Iris pigment epithelial cell (primary cell): ENCODE measurements around the gene AEBP1.

Experiments
- DNase-seq: peaks from one replicate; pipeline ENCODE4 v3.0.0-alpha.2; 2011; ENCODE audit warnings: low read depth

The AEBP1 gene

DNA sequence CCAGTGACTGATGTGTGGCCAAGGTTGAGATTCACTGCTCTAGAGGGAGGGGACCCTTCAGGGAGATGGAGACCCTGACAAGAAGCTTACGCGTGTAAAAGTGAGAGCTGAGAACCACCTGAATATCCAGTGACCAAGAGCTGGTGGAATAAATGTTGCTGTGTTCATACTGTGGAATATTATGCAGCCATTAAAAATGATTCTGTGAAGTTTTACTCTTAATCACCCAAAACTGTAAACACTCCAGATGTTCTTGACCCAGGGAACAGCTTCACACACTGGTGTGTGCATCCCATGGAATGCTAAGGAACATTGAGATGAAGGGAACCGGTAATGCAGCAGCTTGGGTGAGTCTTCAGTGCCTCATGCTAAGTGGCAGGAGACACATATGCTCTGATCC is 17.5 kb upstream of the AEBP1 start:
- DNase-seq: no peak

DNA sequence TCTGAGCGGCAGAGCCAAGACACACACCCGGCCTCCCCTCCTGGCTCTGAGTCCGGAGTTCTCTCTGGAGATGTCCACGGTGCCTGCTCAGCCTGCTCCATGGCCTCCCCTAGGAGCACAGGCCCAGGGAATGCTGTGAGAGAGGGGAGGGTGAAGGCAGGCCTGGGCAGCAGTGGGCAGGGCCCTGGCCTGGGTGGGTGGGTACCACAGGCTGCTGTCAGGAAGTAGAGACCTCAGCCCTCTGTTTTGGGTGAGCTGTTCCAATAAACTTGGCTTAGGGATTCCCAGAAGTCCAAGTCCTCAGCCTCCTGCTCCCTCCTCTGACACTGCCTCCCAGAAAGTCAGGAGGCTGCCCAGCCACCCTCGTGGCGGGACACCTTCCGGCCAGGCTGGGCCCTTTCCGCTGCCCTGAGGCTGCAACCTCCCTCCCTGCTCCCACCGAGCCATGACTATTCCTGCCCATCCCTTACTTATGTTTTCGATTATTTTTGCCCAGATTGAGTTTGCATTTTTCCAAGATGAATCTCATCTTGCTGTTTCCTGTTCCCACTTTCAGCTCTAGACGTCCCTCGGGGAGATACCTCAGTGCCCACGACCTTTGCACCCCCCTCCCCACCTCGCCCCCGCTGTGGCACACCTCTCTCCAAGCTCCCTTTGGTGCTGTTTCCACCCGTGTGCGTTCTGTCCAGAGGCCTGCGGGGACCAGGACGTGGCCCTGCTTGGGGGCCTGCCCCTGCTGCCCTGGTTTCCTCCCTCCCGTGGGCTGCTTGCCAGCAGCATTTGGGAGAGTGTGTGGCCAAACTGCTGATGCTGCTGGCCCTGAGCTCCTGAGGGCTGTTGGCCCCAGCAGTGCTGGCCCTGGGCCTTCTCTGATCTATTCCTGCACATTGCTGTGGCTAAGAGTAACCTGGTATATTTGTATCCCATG is 16.0 kb upstream of the AEBP1 start:
- peak; percentile 55 for DNase-seq

DNA sequence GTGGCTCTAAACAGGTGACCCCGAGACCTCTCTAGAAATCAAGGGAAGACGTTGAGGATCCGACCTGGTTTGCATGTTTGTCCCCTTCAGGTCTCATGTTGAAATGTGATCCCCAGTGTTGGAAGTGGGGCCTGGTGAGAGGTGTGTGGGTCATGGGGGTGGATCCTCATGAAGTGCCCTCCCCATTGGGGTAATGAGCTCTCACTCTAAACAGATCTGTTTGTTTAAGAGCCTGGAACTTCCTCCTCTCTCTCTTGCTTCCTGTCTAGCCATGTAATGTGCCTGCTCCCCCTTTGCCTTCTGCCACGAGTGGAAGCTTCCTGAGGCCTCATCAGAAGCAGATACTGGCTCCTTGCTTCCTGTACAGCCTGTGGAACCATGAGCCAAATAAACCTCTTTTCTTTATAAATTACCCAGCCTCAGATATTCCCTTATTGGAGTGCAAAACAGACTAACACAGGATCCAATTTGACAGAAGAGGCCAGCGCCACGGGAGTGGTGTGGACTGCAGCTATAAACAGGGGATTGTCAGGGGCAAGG is 11.0 kb upstream of the AEBP1 start:
- DNase-seq: no peak

DNA sequence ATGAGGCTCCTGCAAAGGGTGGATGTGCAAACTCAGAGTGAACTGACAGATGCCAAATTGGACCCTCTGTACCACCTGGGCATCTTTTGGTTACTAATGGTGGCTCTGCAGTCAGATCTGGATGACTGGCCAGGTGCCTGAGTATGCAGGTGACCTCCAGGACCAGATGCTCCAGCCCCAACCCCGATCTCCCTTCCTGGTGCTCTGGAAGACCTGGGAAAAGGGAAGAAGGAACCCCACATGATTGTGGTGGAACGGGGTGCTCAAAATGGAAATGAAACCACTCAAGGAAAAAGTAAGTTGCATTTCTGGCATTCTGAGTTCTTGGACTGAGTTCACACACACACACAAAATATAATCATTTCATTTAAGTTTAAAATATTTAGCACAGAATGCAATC is 9.8 kb upstream of the AEBP1 start:
- DNase-seq: no peak

DNA sequence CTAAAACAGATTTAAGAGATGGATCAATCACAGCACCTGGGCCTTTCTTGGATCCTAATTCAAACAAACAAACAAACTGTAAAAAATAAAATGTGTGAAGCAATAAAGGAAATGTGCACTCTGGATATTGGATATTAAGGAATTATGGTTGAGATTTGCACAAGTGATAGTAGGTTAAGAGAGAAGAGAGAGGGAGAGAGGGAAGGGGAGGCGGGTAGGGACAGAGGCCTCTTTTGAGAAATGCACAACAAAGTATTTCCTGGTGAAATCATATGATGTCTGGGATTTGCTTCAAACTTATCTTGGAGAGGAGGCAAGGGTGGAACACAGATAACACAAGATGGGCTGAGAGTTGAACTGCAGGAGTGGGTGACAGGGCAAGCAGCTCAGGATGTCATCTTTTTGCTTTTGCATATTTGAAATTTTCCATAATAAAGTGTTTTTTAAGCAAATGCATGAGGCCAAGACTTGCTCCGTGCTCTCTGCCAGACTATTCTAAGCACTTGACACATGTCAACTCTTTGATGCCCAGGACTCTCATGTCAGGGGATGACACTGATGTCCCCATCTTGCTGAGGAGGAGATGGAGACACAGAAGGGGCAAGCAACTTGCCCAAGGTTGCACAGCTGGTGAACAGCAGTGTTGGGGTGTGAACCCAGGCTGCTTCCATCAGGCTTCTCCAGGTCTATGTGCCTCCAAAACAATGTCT is 9.1 kb upstream of the AEBP1 start:
- no peak for DNase-seq

DNA sequence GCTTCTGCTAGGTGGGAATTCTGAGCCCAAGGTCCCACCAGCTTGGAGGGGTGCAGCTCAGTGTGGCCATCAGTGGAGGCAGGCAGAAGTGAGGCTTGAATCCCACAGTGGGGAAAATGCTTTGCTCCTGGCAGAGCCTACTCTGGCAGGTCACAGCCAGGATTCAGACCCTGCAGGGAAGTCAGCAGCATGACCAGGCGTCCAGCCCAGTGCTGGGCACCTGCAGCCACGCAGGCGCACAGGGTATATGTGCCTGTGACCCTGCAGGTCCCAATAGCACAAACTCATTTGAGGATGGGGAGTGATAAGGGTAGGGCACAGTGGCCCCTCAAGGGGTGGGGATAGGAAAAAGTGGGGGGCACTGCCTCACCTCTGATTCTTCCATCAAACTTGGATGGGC is 8.4 kb upstream of the AEBP1 start:
- no peak for DNase-seq

DNA sequence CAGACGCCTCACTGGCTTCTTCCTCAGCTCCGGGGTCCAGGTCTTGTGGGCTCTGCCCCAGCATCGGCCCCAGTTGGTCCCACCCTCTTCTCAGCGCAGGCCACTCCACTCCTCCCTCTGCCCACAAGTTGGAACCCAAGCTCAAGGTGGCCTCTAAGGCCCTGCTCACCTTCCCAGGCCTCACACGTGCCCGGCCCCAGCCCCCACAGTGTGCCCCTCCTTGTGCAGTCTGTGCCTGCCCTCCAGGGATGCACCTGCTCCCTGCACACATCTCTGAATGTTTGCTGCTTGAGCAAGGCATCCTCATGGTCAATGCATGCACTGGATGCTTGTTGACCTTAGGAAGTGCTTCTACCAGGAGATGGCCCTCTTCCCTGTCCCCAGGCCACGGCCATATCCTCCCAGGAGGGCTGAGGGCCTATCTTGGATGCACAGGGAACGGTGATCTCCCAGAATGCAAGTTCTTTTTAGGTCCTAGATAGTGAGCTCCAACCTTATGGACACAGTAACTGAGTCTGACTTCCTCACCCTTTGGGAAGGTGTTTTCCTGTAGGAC is 7.7 kb upstream of the AEBP1 start:
- no peak for DNase-seq

DNA sequence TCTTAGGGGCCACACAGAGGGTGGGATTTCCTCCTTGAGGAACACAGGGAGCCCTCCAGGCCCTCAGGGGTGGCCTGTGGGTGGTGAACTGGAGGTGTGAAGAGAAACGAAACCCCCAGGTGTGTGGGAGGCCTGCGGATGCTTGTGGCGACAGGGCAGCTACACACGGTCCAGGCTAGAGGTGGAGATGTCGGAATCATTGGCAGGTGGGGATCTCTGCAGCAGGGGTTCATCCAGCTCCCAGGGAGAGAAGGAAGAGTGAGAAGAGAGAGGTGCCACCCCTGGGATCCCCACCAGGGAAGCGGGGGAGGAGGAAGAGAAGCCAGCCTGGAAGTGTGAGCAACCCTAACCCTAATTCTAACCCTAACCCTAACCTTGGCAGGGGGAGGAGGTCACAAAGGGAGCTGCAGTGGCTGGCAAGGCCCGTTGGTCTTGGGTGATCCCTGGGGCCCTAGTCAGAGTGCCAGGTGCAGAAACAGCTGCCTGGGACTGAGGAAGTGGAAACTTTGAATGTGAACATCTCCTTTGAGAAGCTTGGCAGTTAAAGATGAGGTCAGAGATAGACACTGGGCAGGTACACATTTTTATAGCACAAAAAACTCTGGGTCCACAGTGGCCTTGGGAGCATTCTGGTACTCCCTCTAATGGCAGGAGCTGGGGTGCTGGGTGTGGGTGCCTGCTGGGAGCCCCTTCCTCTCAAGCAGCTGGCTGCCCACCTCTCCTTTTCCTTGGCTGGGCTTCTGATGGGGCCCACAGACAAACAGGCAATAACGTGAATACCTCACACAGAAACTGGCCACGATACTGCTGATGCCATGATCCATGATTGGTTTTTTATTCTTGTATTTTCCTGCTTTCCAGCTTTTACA is 6.8 kb upstream of the AEBP1 start:
- DNase-seq: no peak

DNA sequence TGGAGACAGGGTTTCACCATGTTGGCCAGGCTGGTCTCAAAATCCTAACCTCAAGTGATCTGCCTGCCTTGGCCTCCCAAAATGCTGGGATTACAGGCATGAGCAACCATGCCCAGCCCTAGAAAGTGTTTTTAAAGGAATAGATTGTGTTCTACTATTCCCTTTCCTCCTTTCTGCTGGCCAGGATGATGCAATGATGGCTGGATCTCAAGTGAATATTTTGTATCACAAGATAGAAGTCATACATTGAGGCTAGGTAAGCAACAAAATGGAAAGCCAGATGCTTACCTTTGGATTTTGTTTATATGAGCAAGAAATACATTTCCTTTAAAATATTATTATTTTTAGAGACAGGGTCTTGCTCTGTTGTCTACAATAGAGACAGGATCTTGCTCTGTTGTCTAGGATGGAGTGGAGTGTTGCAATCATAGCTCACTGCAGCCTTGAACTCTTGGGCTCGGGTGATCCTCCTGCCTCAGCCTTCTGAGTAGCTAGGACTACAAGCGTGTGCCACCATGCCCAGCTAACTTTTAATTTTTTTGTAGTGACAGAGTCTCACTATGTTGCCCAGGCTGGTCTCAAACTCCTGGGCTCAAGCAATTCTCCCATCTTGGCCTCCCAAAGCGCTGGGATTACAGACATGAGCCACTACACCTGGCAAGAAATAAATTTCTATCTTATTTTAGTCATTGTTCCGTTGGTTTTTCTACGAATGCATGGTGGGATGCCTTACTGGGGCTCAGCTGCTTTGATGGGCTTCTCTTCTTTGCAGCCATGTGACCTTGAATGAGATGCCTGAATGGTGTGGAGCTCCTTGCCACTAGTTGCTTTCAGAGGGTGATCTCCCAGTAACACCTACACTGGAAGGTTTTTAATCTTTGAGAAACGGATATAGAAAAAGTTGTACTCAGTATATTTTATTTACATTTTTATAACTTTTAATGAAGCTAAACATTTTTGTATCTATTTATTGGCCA is 5.8 kb upstream of the AEBP1 start:
- no peak for DNase-seq

DNA sequence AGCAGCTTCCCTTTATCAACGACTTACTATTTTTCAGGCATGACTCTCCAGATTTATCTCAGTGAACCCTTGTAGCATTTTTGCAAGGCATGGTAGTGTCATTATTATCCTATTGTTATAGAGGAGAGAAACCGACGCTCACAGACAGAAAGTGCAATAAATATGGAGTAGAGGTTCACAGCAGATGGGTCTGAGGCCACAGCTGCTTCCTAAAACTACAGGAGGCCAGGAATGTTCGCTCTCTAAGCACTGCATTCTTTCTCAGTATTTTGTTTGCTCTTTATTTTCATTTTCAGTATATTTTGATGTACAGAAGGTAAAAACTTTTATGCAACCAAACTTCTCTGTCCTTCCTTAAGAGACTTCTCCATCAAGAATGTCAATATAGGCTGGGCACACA is 4.5 kb upstream of the AEBP1 start:
- DNase-seq: no peak

DNA sequence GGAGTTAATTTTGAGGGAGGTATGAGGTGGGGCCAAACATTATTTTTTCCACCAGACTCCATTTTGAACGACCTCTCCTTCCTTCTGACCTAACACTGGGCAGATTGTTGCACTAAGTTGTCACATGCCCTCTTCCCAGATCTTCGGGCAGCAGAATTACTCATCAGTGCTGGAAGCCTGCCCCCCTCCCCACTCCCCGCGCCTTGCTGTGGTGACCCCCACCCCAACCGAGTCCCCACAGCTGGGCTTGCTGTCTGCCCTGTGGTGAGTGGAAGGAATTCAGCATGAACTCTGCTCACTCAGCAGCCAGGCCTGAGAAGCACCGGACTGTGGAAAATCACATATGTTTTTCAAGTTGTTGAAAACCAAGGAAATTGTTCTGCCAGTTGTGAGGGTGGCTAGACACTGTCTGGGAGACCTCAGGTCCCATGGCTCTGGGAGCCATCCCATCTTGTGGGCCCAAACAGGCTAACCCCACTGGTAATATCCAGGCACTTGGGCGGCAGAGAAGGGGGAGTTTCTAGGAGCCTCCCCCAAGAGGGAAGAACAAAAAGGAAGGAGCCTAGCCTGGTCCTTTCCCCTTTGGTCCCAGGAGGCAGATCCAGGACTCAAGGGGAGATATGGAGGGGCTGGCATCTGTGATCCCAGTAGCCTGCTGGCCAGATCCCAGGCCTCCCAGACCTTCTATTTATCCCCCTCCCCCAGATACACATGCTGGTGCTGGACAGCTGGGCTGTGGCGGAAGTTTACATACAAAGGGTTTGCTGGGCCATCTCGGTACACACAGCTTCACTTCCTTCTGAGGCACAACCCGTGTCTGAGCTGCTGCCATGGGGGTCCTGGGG is 3.5 kb upstream of the AEBP1 start:
- peak; percentile 79 for DNase-seq

DNA sequence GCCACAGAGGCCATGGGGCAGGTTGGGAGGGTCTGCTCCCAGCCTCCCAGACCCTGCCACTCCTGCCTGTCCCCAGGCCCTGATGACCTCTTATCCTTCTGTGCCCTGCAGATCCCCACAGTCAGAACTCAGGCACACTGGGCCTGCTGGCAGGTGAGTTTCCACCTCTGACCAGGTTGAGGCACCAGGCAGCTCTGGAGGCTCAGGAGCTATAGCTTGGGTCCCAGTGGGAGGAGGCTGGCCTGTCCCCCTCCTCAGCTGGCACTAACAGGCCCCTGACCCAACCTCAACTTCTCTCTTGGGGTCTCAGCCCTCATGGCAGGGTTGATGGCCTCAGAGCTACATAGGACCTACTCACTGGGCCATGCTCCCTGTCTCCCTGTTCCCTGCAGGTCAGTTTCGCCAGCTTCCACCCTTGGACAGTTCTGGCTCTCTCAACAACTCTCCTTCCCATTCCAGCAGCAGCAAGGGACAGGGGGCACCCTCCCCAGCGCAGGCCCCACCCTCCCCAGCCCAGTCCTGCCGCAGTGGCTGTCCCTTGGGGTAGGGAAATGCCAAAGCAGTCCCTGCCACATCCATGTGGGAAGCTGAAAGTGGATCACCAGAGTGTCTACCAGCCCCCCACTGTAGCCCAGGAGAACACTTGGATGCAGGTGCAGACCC is 2.7 kb upstream of the AEBP1 start:
- DNase-seq: no peak

DNA sequence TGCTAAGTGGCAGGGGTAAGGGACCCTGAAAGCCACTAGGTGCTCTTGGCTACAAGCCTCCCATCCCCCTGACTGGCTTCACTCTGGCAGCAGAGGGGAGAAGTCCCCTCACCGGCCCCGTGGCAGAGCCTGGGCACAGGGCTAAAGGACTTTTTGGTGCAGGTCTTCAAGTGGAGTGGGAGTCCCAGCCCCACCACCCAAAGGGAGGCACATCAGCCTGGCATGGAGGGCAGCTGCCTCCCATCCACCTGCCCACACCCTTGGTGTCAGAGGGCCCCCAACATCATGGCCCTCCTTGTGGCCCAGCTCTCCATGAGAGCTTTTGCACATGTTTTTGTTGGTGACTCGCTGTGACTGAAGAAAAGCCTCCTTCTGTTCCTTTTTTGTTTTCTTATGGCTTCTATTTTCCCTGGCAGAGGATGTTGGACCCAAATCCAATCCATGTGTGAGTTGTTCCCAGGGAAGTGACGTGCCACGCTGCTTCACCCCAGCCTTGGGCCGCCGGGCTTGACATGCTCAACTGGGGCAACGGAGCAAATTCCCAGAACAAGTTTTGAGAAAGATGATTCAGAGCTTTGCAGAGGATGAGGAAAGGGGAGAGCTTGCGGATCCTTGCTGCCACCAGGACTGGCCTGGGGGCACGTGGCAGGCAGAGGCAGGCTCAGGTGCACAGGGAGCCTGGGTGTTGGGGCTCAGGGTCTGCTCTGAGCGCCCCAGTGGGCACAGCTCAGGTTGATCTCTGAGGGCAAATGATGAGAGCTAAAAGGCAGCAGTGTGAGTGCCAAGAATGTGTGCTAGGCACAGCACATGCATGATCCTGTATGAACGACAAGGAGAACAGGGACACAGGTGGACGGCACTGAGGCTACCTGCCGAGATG is 1.9 kb upstream of the AEBP1 start:
- peak; percentile 62 for DNase-seq

DNA sequence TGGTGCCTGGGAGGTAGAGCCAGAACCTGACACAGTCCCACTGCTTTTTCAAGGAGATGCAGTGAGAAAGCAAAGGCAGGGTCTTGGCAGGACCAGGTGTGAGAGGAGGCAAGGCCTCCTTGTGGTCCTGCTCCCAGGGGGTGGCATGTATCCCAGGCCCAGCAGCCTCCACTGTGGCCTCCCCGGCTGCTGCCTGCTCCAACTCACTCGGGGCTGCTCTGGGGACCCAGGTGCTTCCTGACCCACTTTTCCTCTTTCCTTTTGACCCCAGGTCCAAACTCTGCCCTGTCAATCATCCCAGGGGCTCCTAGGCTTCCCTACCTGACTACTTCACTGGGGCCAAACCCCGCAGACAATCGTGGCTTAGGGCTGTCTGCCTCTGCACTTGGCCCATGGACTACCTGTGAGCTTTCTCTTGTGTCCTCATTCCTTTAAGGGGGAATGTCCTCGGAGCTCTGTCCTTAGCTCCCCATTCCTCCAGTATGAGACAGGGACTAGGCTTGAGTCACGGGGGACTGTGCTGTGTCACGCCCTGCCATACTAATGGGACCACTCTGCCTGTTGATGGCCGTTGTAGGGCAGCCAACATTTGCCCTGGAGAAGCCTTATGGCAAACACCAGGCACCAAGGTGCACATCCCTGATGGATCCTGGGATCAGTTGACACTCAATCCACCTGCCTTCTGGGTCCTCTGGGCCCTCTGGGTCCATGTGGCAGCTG is 1.1 kb upstream of the AEBP1 start:
- DNase-seq: no peak

DNA sequence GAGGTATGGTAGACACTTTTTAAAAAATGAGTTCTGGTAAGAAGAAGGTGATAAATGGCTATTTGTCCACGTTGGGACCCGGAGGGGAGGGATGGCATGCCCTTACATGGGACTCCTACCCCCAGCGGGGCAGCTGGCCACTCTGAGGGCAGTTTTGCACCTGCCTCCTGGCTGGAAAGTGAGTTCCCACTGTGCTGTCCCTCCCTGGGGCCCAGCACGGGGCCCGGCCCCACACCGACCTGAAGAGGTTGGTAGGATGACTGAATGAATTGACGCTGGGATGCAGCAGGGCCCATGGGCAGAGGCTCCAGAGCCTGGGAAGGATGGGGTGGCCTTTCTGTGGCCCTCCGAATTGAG is 601 bp upstream of the AEBP1 start:
- no peak for DNase-seq

DNA sequence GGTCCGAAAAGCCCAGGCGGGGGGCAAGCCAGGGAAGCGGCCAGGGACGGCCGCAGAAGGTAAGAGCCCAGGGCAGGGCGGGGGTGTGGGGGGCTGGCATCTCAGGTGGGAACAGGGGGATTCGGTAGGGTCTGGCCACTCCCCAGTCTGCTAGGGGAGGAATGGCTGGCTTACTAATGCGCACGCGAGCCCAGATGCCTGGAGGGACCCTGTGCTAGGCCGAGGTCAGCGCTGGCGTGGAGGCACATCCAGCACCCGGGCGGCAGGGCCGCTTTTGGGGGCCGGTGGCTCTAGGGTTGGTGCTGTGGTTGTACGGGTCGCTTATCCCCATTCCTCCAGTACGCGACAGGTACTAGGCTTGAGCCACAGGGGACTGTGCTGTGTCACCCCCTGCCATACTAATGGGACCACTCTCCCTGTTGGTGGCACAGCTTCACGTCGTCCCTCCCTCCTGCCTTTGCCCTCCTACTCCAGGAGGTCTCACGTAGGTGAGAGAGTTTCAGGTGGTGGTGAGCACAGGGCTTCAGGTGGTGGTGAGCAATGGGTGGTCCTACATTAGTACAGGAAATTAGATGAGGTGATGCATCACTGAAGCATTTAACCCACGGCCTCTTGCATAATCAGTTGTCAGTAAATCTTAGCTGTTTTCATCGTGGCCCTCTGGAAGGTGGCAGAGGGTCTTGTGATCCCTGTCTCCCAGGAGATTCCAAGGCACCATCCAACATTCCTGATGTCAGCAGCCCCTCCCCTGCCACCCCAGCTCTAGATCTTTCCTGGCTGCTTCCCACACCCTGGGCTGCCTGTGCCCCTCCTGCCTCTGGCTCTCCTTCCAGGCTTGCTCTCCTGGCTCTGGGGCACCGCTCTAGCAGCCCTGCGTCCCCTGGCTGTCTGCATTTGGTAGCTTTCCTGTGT is 971 bp downstream of the AEBP1 start:
- peak; percentile 72 for DNase-seq

DNA sequence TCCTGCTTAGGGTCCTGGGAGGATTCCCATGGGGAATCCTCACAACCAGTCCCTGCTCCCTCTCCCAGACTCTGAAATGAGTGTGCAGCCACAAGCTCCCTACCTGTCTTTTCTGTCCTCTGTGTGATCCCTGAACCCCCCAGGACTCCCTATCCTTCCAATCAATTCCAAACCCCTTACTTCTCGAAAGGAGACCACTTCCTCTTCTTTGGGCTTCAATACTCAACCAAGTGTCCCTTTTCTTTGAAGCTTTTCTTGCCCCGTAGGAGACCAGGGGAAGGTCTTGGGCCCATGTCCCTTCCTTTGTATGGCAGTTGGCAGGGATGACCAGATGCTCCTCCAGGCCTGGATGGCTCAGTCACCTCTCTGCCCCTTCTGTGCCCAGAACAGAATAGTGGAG is 1.7 kb downstream of the AEBP1 start:
- DNase-seq: no peak
